K562 (cell line): Measurements from ENCODE around the gene ERO1B. TPM values are rescaled to one million over a fixed set of nuclear protein-coding genes. Genes with fewer than 3 reads are reported as not detected.

Experiments used
- ATAC-seq: fragments of 200-7000 bp; cut with Tn5 transposase; 3 replicates; pipeline ENCODE4 v1.9.1; 2020; ENCODE audit warnings: moderate library complexity
- BruUV-seq: library from RNA; stranded (reverse); fragments of 400-500 nt; replicated peaks from 2 replicates; lab custom pipeline; 2021; lab: Mats Ljungman, UMichigan
- CTCF ChIA-PET: fragments of 300-600 bp; formaldehyde crosslinking; extraction: SDS; loops from one replicate; lab custom pipeline; 2021; ENCODE audit warnings: low intra/inter-chr PET ratio; lab: Yijun Ruan, JAX
- POLR2A ChIA-PET: fragments of 300-600, 350-650 bp; sonication (Branson Sonifier 250); formaldehyde crosslinking; extraction: SDS; loops from one replicate; lab custom pipeline; 2021; ENCODE audit warnings: antibody characterized with exemption, inconsistent platforms; lab: Yijun Ruan, JAX
- DNase-seq, 4 experiments: peaks; one replicate each; pipeline versions ENCODE4 v3.0.0 to v3.0.0-alpha.2; 2011 to 2018; ENCODE audit warnings: low spot score in 3 of 4, mixed read lengths in 3 of 4; ENCODE audit errors: extremely low read depth in 1 of 4
- FAIRE-seq: peaks from 2 replicates; lab custom pipeline; 2011; peaks lifted over from hg19 to GRCh38; lab: Jason Lieb, UNC
- H2AFZ ChIP-seq: 2 replicates; pipeline ENCODE4 v1.6.0; 2011; ENCODE audit warnings: low read depth, low read length, control low read depth, inconsistent platforms
- H3K27ac ChIP-seq: fragments of 200-600 bp; 3 replicates; pipeline ENCODE4 v1.8.0; 2011; ENCODE audit warnings: low read depth, mild to moderate bottlenecking, control low read depth, inconsistent platforms, low read length, moderate library complexity, mixed read lengths; ENCODE audit errors: extremely low read depth
- H3K27me3 ChIP-seq, 2 experiments: fragments of 300-600 bp in 1 of 2; 2 replicates in 1 of 2; 3 replicates in 1 of 2; pipeline versions ENCODE4 v1.6.0 to v1.8.0; 2011; ENCODE audit warnings: inconsistent platforms in 2 of 2, low read length in 2 of 2, mild to moderate bottlenecking in 1 of 2, mixed read lengths in 1 of 2, moderate library complexity in 1 of 2; ENCODE audit not compliant: control insufficient read depth in 2 of 2, insufficient read depth in 2 of 2
- H3K36me3 ChIP-seq: fragments of 300-600 bp; 3 replicates; pipeline ENCODE4 v1.8.0; 2011; ENCODE audit warnings: mild to moderate bottlenecking, low read length, inconsistent platforms; ENCODE audit not compliant: control insufficient read depth, insufficient read depth
- H3K4me1 ChIP-seq, 2 experiments: fragments of 200-600 bp in 1 of 2; replicated peaks in 1 of 2; 2 replicates in 1 of 2; 3 replicates in 1 of 2; pipeline versions ENCODE4 v1.5.1 to v1.8.0; 2011; ENCODE audit warnings: inconsistent platforms in 2 of 2, low read length in 2 of 2, mild to moderate bottlenecking in 1 of 2, mixed read lengths in 1 of 2, moderate library complexity in 1 of 2; ENCODE audit not compliant: control insufficient read depth in 2 of 2, insufficient read depth in 2 of 2
- H3K4me2 ChIP-seq: 2 replicates; pipeline ENCODE4 v1.6.1; 2011; ENCODE audit warnings: low read length, control low read depth, inconsistent platforms, mixed read lengths; ENCODE audit not compliant: insufficient read depth
- H3K4me3 ChIP-seq: fragments of 200-600 bp; sonication (generic), shearing (Covaris generic); 2 replicates; pipeline ENCODE4 v1.5.1; 2016; ENCODE audit warnings: control low read depth, inconsistent platforms
- H3K79me2 ChIP-seq: fragments of 200-600 bp; 3 replicates; pipeline ENCODE4 v1.8.0; 2011; ENCODE audit warnings: low read length, inconsistent platforms; ENCODE audit not compliant: control insufficient read depth, insufficient read depth
- H3K9ac ChIP-seq, 2 experiments: 2 replicates each; pipeline versions ENCODE4 v1.6.0 to v1.6.1; 2011; ENCODE audit warnings: low read depth in 2 of 2, low read length in 2 of 2, control low read depth in 1 of 2, inconsistent platforms in 1 of 2, mild to moderate bottlenecking in 1 of 2, mixed read lengths in 1 of 2; ENCODE audit not compliant: insufficient read depth in 1 of 2
- H3K9me1 ChIP-seq: one replicate; pipeline ENCODE4 v1.6.0; 2011; ENCODE audit warnings: inconsistent platforms, mild to moderate bottlenecking, low read length, moderate library complexity; ENCODE audit not compliant: control insufficient read depth, insufficient read depth
- H3K9me3 ChIP-seq: replicated peaks from 2 replicates; pipeline ENCODE4 v1.5.1; 2011; ENCODE audit warnings: low read depth, low read length, inconsistent platforms; ENCODE audit not compliant: control insufficient read depth, insufficient read depth
- H4K20me1 ChIP-seq: replicated peaks from 2 replicates; pipeline ENCODE4 v1.6.1; 2011; ENCODE audit warnings: low read length, inconsistent platforms, mixed read lengths; ENCODE audit not compliant: control insufficient read depth, insufficient read depth
- HSF4 ChIP-seq: fragments of 250-450 bp; sonication (Bioruptor Pico); IDR thresholded peaks from 2 replicates; pipeline ENCODE4 v2.1.2; 2022; ENCODE audit warnings: mild to moderate bottlenecking, moderate library complexity, borderline replicate concordance
- MEIS2 ChIP-seq: fragments of 450-650 bp; IDR thresholded peaks from 2 replicates; pipeline ENCODE4 v1.6.1; 2014; ENCODE audit warnings: mild to moderate bottlenecking; ENCODE audit not compliant: partially characterized antibody
- WGBS: fragments of 100-300 bp; shearing (Covaris generic); methylation state at CpG from one replicate; pipeline ENCODE4 v1.1.6; 2016; ENCODE audit warnings: low coverage, mixed read lengths; ENCODE audit not compliant: insufficient coverage; ENCODE audit errors: missing lambda C conversion rate; 5-methylcytosine and 5-hydroxymethylcytosine counted together
- in situ Hi-C: fragments of 300-500 bp; cut with MboI; formaldehyde crosslinking; loops from 4 replicates; pipeline ENCODE4 v1.15.0; 2018; ENCODE audit warnings: inconsistent platforms, mixed read lengths
- intact Hi-C: fragments of 100-400 bp; cut with micrococcal nuclease; formaldehyde crosslinking; loops from 2 replicates; pipeline ENCODE4 v1.14.2; 2022
- polyA plus RNA-seq, 8 experiments: library from polyadenylated mRNA; depleted of rRNA in 4 of 8; stranded (reverse) in 5 of 8; unstranded in 3 of 8; fragments of >200 nt; fragmentation: Nextera tagmentation in 2 of 8; fragmentation: Illumina TruSeq in 1 of 8; extraction: Ambion mirVana in 2 of 8; extraction: Trizol in 1 of 8; gene quantifications; 2 replicates each; pipeline versions ENCODE4 v1.2.1 to v1.2.3, GENCODE V29; 2011 to 2014; ENCODE audit warnings: inconsistent platforms in 1 of 8, missing spikeins in 1 of 8
- total RNA-seq, 7 experiments: library from RNA; depleted of rRNA in 6 of 7; stranded (reverse); fragments of >200 nt in 6 of 7; fragmentation: Illumina TruSeq in 2 of 7; extraction: Trizol in 2 of 7; gene quantifications; 2 replicates each; pipeline versions ENCODE4 v1.2.1 to v1.2.3, GENCODE V29; 2011 to 2021; ENCODE audit warnings: low replicate concordance in 1 of 7
- TF ChIP-seq, protein P1 (sequence below), 2 experiments: IDR thresholded peaks in 1 of 2; conservative IDR thresholded peaks in 1 of 2; 2 replicates each; pipeline ENCODE4 v1.6.1; 2016; ENCODE audit warnings: low read depth in 2 of 2, mild to moderate bottlenecking in 1 of 2, missing compliant biosample characterization in 1 of 2, missing genetic modification characterization in 1 of 2, moderate library complexity in 1 of 2

ERO1B gene
- total and polyA plus RNA-seq, 9 of the 15 experiments (the other 6 are each of a cell fraction or from before 2014, with no cell fraction given) = 0.59 to 6.4 (median 4.2) TPM

DNA sequence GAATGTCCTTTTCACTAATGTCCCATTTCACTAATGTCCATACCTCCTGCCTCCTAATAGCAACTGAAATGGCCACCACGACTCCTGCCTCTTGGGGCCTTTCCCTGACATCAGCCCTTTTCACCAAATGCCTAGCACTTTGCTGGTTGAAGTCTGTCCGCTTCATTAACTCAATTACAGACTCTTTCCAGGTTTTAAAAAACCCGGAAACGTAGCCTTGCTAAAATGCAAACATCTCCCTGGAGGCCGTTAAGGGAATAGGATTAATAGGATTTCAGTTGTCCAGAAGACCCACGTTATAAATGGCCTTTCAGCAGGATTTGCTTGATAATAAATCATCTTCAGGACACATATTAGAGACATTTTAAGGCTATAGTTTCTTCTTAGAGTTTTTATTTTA is 25.7 kb upstream of the ERO1B start:
- no peaks in the 10 kb centered on the region for H3K27me3 ChIP-seq
- CTCF ChIA-PET = interaction anchor here (0.7 kb wide), 1 partner anchor 89 kb away, joined by 3 read pairs; no protein-coding TSS in a partner anchor
- in situ Hi-C loops = no loop called here
- H3K9me3 ChIP-seq = no peaks in the 10 kb centered on the region
- BruUV-seq = no TSS peak
- FAIRE-seq (no peak), DNase-seq (no peak)
- no peaks in the 10 kb centered on the region for H3K36me3 ChIP-seq
- H3K4me2 ChIP-seq = no peak overlapping the region
- POLR2A ChIA-PET = interaction anchor here (1.0 kb wide), 1 partner anchor 16 kb away, joined by 4 read pairs; no protein-coding TSS in a partner anchor
- TF ChIP-seq MEIS2 (peak; percentile 61), HSF4 (CRISPR knock-in tag) (no peak)
- TF ChIP-seq, protein P1, sequence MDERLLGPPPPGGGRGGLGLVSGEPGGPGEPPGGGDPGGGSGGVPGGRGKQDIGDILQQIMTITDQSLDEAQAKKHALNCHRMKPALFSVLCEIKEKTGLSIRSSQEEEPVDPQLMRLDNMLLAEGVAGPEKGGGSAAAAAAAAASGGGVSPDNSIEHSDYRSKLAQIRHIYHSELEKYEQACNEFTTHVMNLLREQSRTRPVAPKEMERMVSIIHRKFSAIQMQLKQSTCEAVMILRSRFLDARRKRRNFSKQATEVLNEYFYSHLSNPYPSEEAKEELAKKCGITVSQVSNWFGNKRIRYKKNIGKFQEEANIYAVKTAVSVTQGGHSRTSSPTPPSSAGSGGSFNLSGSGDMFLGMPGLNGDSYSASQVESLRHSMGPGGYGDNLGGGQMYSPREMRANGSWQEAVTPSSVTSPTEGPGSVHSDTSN (CRISPR knock-in tag; IDR thresholded peaks at IDR 0.05; ENCODE audit: low read depth) = no peak
- TF ChIP-seq, protein P1 (tag; conservative IDR thresholded peaks at IDR 0.05; ENCODE audit: low read depth) = peak; percentile 87
- TF ChIP-seq, all 486 proteins: peak for 2
- Histone ChIP-seq H3K9ac (no peak overlapping the region), H3K4me1 (no peaks in the 10 kb centered on the region; a peak in 2 of 5 replicates), H2AFZ (peak overlapping the region; percentile 65), H3K79me2 (no peaks in the 10 kb centered on the region), H3K4me3 (no peak overlapping the region), H4K20me1 (no peaks in the 10 kb centered on the region), H3K9me1 (no peaks in the 10 kb centered on the region), H3K27ac (no peak overlapping the region)
- intact Hi-C loops = no loop called here
- no peak for ATAC-seq
- 41% methylated on average over 6 of the region's 6 CpGs for WGBS
